GM19455 (cell line): Measurements from ENCODE around the gene SORT1.
"Not testable (repeated sequence)": the region's sequence is repeated elsewhere in the genome, so short reads cannot be mapped to it uniquely, and the experiment has no call there.

Experiments used
- ATAC-seq: cut with Tn5 transposase; IDR thresholded peaks from one replicate; pipeline ENCODE4 v1.9.1; 2021; ENCODE audit not compliant: unreplicated experiment

Gene SORT1

GRCh38 chr1:109350182-109350581 lies 47.5 kb downstream of the SORT1 start:
- ATAC-seq: no peak

GRCh38 chr1:109347511-109347910 lies 50.2 kb downstream of the SORT1 start:
- no peak for ATAC-seq

GRCh38 chr1:109341944-109342930 lies 55.5 kb downstream of the SORT1 start:
- ATAC-seq: no peak

- no peak for ATAC-seq
Measured at GRCh38 chr1:109338608-109339007, 59.1 kb downstream of the SORT1 start.

GRCh38 chr1:109338091-109338490 lies 59.6 kb downstream of the SORT1 start:
- ATAC-seq: no peak

GRCh38 chr1:109335091-109335490 lies 62.6 kb downstream of the SORT1 start:
- ATAC-seq: no peak

GRCh38 chr1:109331113-109331512 lies 66.6 kb downstream of the SORT1 start:
- no peak for ATAC-seq

- no peak for ATAC-seq
Measured at GRCh38 chr1:109327285-109327684, 70.4 kb downstream of the SORT1 start.

- ATAC-seq: no peak
Measured at GRCh38 chr1:109322974-109323373, 74.7 kb downstream of the SORT1 start.

- ATAC-seq: no peak
Measured at GRCh38 chr1:109319114-109319513, 78.6 kb downstream of the SORT1 start.

GRCh38 chr1:109316506-109316905 lies 81.2 kb downstream of the SORT1 start:
- ATAC-seq: no peak

GRCh38 chr1:109315288-109315687 lies 82.4 kb downstream of the SORT1 start:
- ATAC-seq: no peak

GRCh38 chr1:109314795-109315194 lies 82.9 kb downstream of the SORT1 start:
- ATAC-seq: no peak

- ATAC-seq: no peak
Measured at GRCh38 chr1:109312978-109313775, 84.5 kb downstream of the SORT1 start.

GRCh38 chr1:109312246-109312645 lies 85.5 kb downstream of the SORT1 start:
- ATAC-seq: no peak

GRCh38 chr1:109309347-109309746 lies 88.4 kb downstream of the SORT1 start:
- no peak for ATAC-seq

- no peak for ATAC-seq
Measured at GRCh38 chr1:109307274-109308021, 90.3 kb downstream of the SORT1 start.

GRCh38 chr1:109306832-109307273 lies 90.9 kb downstream of the SORT1 start, which contains the start of gene MYBPHL:
Gene MYBPHL (minus strand): TSS chr1:109307011. CDS start chr1:109306991, 20 bp downstream.
- ATAC-seq: no peak

GRCh38 chr1:109305991-109306390 lies 91.7 kb downstream of the SORT1 start:
- not testable (repeated sequence) for ATAC-seq

GRCh38 chr1:109304226-109304920 lies 93.3 kb downstream of the SORT1 start:
- no peak for ATAC-seq
